ENCODE measurements around the gene RBFOX2.

DNA sequence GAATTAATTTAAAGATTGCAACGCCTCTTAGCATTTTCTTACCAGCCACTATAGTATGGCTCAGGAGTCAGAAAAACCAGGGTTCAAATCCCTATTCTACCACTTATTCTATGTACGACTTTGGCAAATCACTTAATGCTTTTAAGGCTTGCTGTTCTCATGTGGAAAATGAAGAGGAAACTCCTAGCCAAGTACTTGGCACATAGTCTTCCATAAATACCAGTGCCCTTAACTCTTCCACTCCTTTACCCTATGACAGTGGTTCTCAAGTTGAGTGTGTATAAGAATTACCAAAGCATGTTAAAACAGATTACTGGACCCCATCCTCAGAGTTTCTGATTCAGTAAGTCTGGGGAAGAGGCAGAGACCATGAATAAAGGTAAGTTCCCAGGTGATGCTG lies 107.6 kb downstream of the RBFOX2 start:
- TF ChIP-seq CTCF (IDR thresholded peaks at IDR 0.05) (no peak), ZFX (IDR thresholded peaks at IDR 0.05; ENCODE audit: borderline replicate concordance) (no peak)
